Stimulated activated CD8-positive, alpha-beta memory T cell treated with anti-CD3 and anti-CD28 coated beads, Interleukin-4, amount 100 ng/mL, for 4 hours (primary cell): ENCODE data around the gene KLF7.

Source experiments
- DNase-seq, 2 donors: peaks; one replicate each; pipeline ENCODE4 v3.0.0-alpha.2; 2020; ENCODE audit warnings: low read depth in 2 of 2, low spot score in 1 of 2

Gene KLF7

GRCh38 chr2:207129821-207130220 lies 35.9 kb downstream of the KLF7 start:
- no peak for DNase-seq

DNA sequence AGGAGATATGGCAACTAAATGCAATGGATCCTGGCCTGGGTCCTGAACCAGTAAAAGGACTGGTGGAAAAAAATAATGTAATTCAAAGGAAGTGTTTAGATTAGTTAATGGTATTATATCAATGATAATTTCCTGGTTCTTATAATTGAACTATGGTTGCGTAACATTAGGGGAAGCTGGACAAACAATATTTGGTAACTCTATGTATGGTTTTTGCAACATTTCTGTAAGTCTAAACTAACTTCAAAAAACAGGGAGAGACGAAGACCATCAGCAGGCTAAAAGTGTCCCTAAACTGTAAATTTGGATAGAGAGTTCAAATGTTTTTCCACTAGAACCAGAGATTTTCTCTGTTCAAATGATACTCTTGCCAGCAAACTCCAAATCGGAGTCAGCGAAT lies 36.9 kb downstream of the KLF7 start:
- no peak for DNase-seq

- DNase-seq: no peak
Measured at GRCh38 chr2:207126724-207127308, 38.9 kb downstream of the KLF7 start.

GRCh38 chr2:207123776-207124391 lies 41.9 kb downstream of the KLF7 start:
- no peak for DNase-seq

DNA sequence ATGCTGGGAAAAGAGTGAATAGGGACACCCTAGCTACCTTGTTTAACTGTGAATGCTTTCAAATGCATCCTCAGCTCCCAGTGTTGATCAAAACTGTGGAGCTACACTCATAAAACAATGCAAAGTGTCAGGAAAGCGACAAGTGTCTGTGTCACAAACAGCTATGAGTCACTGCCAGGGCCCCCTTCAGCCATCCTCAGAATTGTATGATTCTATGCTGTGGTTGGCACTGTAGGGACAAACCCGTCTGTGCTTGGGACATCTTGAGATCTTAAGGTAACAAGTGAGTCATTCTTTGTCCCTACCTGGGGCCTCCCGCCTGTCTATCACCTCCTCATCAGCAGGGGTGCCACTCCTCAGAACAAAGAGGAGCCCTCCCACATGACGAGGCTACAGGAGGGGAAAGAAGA lies 42.4 kb downstream of the KLF7 start:
- peak; percentile 20 to 50 for DNase-seq

DNA sequence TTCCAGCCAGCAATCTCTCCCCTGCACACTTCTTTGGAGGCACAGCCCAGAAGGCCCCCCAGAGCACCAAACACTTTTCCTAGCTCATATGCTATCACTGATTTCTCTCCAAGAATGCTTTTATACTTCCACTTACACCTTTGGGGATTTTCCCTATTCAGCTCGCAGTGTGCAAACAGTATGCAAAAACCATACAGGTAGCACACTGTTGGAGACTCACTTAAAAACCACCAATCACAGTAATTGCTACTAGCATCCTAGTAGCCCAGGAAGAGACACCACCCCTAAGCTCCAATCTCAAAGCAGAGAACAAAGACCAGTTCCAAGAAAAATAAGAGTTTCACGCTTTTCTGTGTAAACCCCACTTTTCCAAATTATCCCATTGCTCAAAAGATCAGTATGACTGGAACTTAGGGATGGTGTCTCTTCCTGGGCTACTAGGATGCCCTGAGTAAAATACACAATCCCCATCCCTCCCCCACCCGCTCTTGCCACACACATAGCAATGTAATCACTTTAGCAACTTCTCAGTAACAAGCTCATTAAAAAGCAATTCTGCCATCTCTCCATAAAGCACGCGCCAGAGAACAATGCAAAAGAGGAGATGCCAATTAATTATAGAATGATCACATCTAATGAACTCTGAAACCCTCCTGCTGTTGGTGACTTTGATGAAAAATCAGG lies 43.0 kb downstream of the KLF7 start:
- no peak for DNase-seq

GRCh38 chr2:207121784-207122183 lies 44.0 kb downstream of the KLF7 start:
- no peak for DNase-seq

GRCh38 chr2:207119048-207119447 lies 46.7 kb downstream of the KLF7 start:
- no peak for DNase-seq

DNA sequence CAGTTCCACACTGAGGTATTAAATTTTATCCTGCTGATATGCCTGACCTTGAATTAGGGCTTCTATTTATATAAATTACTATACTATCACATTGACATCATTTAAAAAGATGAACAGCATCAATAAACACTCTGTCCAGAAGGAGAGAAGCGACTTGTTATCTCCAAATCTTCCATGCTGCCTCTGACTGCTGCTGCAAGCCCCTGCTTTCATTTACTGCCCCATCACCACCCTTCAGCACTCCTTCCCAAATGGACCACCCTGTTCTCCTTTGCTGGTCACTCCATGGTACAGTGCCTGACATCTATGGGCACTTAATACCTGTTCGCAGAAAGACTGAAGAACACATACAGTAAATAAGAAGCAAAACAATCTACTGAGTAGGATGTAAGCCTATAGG lies 48.1 kb downstream of the KLF7 start:
- no peak for DNase-seq

GRCh38 chr2:207115715-207116364 lies 49.9 kb downstream of the KLF7 start:
- DNase-seq: no peak

DNA sequence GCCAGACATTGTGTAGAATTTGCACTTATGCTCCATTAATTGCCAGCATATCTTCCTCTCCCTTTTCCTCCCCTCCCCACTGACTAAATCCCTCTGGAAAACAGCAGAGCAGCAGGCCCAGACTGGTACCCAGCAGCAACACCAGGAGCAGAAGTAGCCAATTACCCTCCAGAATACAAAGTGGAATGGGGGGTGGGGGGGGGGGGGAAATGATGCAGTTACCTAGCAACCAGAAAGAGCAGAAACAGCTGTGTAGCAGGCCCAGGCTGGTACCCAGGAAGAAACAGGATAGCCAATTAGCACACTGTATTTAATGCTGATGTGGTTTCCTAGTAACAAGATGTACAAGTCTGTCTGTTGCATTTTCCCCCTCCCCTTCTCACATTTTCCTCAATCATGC lies 52.3 kb downstream of the KLF7 start:
- no peak for DNase-seq

- no peak for DNase-seq
Measured at GRCh38 chr2:207112785-207113184, 53.0 kb downstream of the KLF7 start.

DNA sequence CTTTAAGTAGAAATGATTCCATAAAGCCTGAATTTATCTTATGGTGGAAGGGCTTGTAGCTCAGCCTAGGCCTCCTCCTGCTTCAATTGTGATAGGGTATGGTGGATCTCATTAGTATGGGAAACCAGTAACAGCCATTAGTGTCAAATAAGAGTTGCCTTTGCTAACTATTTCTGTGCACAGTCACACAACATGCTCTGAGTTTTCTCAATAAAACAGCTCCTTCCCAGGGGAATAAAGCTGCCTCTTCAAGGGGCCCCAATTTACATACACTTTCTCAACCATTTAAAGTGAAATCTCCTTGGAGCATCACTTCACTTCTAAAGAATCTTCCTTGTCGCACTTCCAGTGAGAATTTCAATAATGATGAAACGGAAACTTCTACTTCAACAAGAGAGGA lies 53.4 kb downstream of the KLF7 start:
- no peak for DNase-seq

DNA sequence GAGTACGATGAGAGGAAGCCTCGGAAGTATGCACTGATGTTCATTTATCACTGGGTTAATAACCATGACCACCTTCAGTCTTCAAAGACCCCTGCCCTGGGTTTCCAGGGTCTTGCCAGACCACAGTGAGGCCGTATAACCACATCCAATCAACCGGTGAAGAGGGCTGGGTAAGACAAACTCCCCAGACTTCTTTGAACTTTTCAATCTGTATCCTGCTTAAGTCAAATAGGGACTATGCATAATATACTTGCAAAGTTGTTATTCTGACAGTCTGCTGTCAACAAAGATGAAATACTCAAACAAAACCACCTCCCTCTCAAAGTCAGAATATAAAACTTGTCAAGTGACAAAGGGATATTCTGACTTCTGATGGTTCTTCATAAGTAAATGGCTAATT lies 54.0 kb downstream of the KLF7 start:
- DNase-seq: no peak

GRCh38 chr2:207110715-207111114 lies 55.0 kb downstream of the KLF7 start:
- no peak for DNase-seq

- no peak for DNase-seq
Measured at GRCh38 chr2:207110310-207110709, 55.4 kb downstream of the KLF7 start.

DNA sequence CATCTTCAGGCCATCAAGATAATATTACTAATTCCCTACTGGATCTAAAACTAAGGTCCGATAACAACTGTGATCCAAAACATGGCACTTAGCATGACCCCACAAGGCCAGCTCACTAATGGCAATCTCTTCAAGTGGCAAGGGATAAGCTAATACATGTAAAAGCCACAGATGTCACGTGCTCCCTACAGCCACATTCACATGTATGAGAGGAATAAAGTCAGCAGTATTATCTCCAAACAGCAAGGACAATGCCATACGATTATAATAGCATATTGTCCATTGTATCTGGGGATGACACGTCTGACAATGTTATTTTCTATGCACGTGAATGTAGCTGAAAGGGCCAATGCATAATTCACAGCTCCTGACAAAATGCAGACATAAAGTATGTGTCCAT lies 56.0 kb downstream of the KLF7 start:
- no peak for DNase-seq

DNA sequence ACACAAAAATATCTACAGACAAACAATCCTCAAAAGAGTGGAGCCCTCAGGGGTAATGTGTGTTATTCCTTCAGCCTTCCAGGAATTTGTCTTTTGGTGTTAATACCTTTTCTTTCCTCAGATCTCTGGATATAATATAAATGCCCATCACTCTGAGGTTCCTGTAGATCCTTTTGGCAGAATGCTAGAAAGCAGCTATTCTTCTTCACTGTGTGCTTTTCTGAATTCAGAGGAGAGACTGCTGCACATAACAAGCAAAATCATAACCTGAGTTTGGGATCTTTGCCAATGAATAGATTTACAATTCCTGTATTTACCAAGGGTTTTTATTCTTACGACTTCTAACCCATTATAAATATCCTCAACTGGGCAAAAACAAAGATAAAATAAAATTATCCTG lies 57.3 kb downstream of the KLF7 start:
- DNase-seq: no peak

DNA sequence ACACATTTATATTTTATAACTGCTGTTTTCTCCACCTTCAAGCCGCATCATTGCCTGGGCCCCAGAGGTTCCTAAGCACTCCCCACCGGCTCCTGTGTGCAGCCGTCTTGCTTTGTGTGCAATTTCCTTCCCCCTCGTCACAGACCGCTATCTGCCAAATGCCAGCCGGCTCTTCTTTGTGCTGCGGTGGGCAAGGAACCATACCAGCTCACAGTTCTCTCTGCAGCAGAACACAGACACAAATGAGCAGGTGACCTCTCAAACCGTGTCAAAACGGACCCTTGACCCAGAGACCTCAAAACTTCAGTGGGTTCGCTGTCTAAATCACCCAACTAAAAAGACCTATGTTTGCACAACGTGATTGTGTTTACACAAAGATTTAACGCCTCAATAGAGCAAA lies 58.2 kb downstream of the KLF7 start:
- DNase-seq: no peak

DNA sequence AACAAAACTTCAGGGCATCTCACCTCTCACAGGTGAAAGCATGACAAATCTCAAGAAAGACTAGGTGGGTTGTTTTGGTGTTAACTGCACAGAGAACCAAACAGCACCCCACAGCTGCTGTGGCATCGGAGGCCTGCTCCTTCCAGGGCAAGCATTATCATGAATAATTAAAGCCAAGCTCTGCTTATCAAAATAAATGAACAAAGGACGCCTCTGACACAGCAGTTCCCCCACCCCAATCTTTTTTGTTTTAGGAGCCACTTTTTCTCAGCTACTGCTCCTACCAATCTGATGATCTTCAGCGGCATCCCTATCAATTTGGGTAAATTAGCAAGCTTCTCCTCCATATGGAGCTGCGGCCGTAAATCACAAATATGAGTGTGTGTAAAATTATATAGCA lies 58.6 kb downstream of the KLF7 start:
- no peak for DNase-seq

- no peak for DNase-seq
Measured at GRCh38 chr2:207103132-207103531, 62.6 kb downstream of the KLF7 start.

DNA sequence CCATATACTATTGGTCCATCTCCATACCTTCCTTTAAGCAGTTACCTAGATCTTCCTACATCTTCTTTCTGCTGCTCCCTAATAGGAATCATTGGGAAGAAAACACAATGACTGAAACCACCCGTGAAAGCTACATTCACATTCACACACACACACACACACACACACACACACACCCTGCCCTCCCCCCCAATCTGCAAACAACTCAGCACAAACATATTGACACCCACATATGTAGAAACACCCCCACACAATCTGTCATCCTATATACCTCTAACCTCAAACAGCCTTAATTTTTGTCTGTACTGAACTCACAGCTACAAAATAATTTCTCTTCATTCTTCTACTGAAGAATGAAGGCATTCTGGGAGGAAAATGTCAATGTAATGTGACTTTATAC lies 63.8 kb downstream of the KLF7 start:
- no peak for DNase-seq
